HepG2 (cell line): Measurements from ENCODE around the gene NIPAL1. TPM values are rescaled to one million over a fixed set of nuclear protein-coding genes. Genes with fewer than 3 reads are reported as not detected.
A peak's percentile ranks its signal among the peaks of the same experiment; 100 is the strongest.

Source experiments
- ATAC-seq: fragments of 200-7000 bp; cut with Tn5 transposase; 3 replicates; pipeline ENCODE4 v1.9.1; 2020; ENCODE audit warnings: mild to moderate bottlenecking, moderate library complexity
- BruUV-seq: library from RNA; stranded (reverse); fragments of 400-500 nt; replicated peaks from 2 replicates; lab custom pipeline; 2021; lab: Mats Ljungman, UMichigan
- CTCF ChIA-PET: fragments of 300-600 bp; formaldehyde crosslinking; extraction: SDS; loops from one replicate; lab custom pipeline; 2021; ENCODE audit warnings: low total read pairs, inconsistent platforms, low intra/inter-chr PET ratio; lab: Yijun Ruan, JAX
- POLR2A ChIA-PET: fragments of 350-600 bp; sonication (Branson Sonifier 250); formaldehyde crosslinking; loops from one replicate; lab custom pipeline; 2020; ENCODE audit warnings: antibody characterized with exemption, inconsistent platforms; lab: Yijun Ruan, JAX
- DNase-seq: peaks from one replicate; pipeline ENCODE4 v3.0.0-alpha.2; 2015; ENCODE audit warnings: low spot score
- FAIRE-seq: peaks from 3 replicates; lab custom pipeline; 2011; peaks lifted over from hg19 to GRCh38; lab: Jason Lieb, UNC
- H2AFZ ChIP-seq: one replicate; pipeline ENCODE4 v1.6.1; 2011; ENCODE audit warnings: low read length, inconsistent platforms
- H3K27ac ChIP-seq: fragments of 300-600 bp; 3 replicates; pipeline ENCODE4 v1.8.0; 2011; ENCODE audit warnings: mixed run types, mild to moderate bottlenecking, mixed read lengths, low read length, inconsistent platforms; ENCODE audit not compliant: insufficient read depth; ENCODE audit errors: extremely low read length
- H3K27me3 ChIP-seq, 2 experiments: fragments of 200-600 bp in 1 of 2; 2 replicates in 1 of 2; 3 replicates in 1 of 2; pipeline versions ENCODE4 v1.6.0 to v1.8.0; 2011; ENCODE audit warnings: low read length in 2 of 2, mild to moderate bottlenecking in 2 of 2, moderate library complexity in 2 of 2, inconsistent platforms in 1 of 2; ENCODE audit not compliant: insufficient read depth in 2 of 2, control insufficient read depth in 1 of 2
- H3K36me3 ChIP-seq, 2 experiments: fragments of 200-600 bp in 1 of 2; replicated peaks in 1 of 2; 2 replicates in 1 of 2; 3 replicates in 1 of 2; pipeline versions ENCODE4 v1.5.1 to v1.8.0; 2011; ENCODE audit warnings: low read length in 2 of 2, inconsistent platforms in 1 of 2; ENCODE audit not compliant: insufficient read depth in 2 of 2, control insufficient read depth in 1 of 2
- H3K4me1 ChIP-seq: 2 replicates; pipeline ENCODE4 v1.5.1; 2012; ENCODE audit warnings: low read length, inconsistent platforms; ENCODE audit not compliant: insufficient read depth
- H3K4me2 ChIP-seq: 2 replicates; pipeline ENCODE4 v1.6.0; 2011; ENCODE audit warnings: low read depth, low read length, inconsistent platforms
- H3K4me3 ChIP-seq, 3 experiments: fragments of 200-600 bp in 1 of 3; sonication (generic), shearing (Covaris generic) in 1 of 3; replicated peaks in 1 of 3; 2 replicates each; pipeline ENCODE4 v1.5.1; 2011 to 2016; ENCODE audit warnings: low read length in 3 of 3, inconsistent platforms in 2 of 3, low read depth in 2 of 3, mild to moderate bottlenecking in 2 of 3, control low read depth in 1 of 3, mixed read lengths in 1 of 3; ENCODE audit not compliant: insufficient read depth in 1 of 3
- H3K79me2 ChIP-seq: one replicate; pipeline ENCODE4 v1.6.1; 2011; ENCODE audit warnings: low read length, inconsistent platforms; ENCODE audit not compliant: insufficient read depth
- H3K9ac ChIP-seq: 2 replicates; pipeline ENCODE4 v1.6.0; 2011; ENCODE audit warnings: mild to moderate bottlenecking, low read depth, low read length, inconsistent platforms; ENCODE audit not compliant: insufficient read depth
- H3K9me3 ChIP-seq: 2 replicates; pipeline ENCODE4 v1.5.1; 2012; ENCODE audit warnings: mild to moderate bottlenecking, low read length
- H4K20me1 ChIP-seq: 2 replicates; pipeline ENCODE4 v1.6.0; 2011; ENCODE audit warnings: inconsistent platforms, mild to moderate bottlenecking, low read length, moderate library complexity; ENCODE audit not compliant: insufficient read depth
- HNF1A ChIP-seq, 2 experiments: sonication (generic) in 1 of 2; formaldehyde crosslinking in 1 of 2; IDR thresholded peaks; 2 replicates each; pipeline versions ENCODE4 v1.4.0 to v1.6.1; 2016 to 2020; ENCODE audit warnings: borderline replicate concordance in 1 of 2, low read depth in 1 of 2, mild to moderate bottlenecking in 1 of 2, missing genetic modification reagents in 1 of 2
- ZNF652 ChIP-seq: IDR thresholded peaks from 2 replicates; pipeline ENCODE4 v1.6.1; 2016; ENCODE audit warnings: low read depth, borderline replicate concordance
- WGBS: methylation state at CpG from one replicate; pipeline ENCODE4 v1.1.6; 2017; ENCODE audit warnings: low lambda C conversion rate; 5-methylcytosine and 5-hydroxymethylcytosine counted together
- in situ Hi-C: cut with HindIII; loops from 2 replicates; pipeline ENCODE4 v1.10.0; 2017; ENCODE audit warnings: low pct_unique_long_range_greater_than_20kb; ENCODE audit not compliant: extremely low pct_ligation_motif_present
- intact Hi-C: fragments of 100-400 bp; cut with micrococcal nuclease; formaldehyde crosslinking; loops from one replicate; pipeline ENCODE4 v1.10.0; 2022; ENCODE audit not compliant: unreplicated experiment
- polyA plus RNA-seq, 8 experiments: library from polyadenylated mRNA; depleted of rRNA in 3 of 8; stranded (reverse) in 7 of 8; unstranded in 1 of 8; fragments of >200 nt; fragmentation: Illumina TruSeq in 4 of 8; extraction: Trizol in 4 of 8; gene quantifications; 2 replicates each; pipeline versions ENCODE4 v1.2.1 to v1.2.3, GENCODE V29; 2011 to 2016; ENCODE audit warnings: low read depth in 4 of 8, missing spikeins in 1 of 8, mixed read lengths in 1 of 8; ENCODE audit not compliant: insufficient read depth in 1 of 8
- total RNA-seq, 5 experiments: library from RNA; depleted of rRNA; stranded (reverse); fragments of >200 nt; fragmentation: Illumina TruSeq; extraction: Trizol; gene quantifications; 2 replicates each; pipeline ENCODE4 v1.2.3, GENCODE V29; 2016; ENCODE audit warnings: low read depth in 1 of 5

NIPAL1 gene
- total and polyA plus RNA-seq, 2 of the 13 experiments (the other 11 are each of a cell fraction or from before 2014, with no cell fraction given) = 1.4 to 3.4 TPM

DNA sequence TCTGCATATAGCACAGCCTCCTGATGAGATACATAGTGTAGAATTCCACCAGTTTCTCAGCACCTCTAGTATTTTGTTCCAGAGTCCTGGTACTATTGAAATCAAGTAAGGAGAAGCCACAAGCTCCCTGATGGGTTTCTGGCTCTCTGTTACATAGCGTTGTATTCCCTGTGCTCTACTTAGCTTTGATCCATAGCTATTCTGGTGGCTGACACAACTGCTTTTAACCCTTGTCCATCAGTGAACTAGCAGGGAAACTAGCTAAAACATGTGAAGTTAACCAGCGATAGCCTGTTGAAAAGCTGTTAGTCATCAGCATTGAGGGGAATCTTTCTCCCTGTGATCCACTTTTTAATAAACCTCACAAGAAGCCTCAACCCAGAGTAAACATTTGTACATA lies 26.9 kb downstream of the NIPAL1 start:
- H3K4me3 ChIP-seq = peak overlapping the region in 1 of 3 experiments; percentile 28; a peak in 1 of 6 replicates
- 41% methylated on average over 2 of the region's 2 CpGs for WGBS
- no peaks in the 10 kb centered on the region for H3K27me3 ChIP-seq
- H3K4me2 ChIP-seq = peak overlapping the region; percentile 60
- ATAC-seq (peak; percentile 43; the same call in 2 of the 3 replicates), FAIRE-seq (no peak), DNase-seq (no peak)
- no peaks in the 10 kb centered on the region for H3K36me3 ChIP-seq
- H3K9me3 ChIP-seq = no peaks in the 10 kb centered on the region
- CTCF ChIA-PET = no interaction called here
- H4K20me1 ChIP-seq = no peaks in the 10 kb centered on the region
- in situ Hi-C loops = no loop called here
- H3K79me2 ChIP-seq = no peaks in the 10 kb centered on the region
- H2AFZ ChIP-seq = no peak overlapping the region
- peaks cover 64% of the 10 kb centered on the region for H3K4me1 ChIP-seq
- TF ChIP-seq ZNF652 (CRISPR knock-in tag) (peak; percentile 69; the same call in 1 of the 2 replicates), HNF1A (IDR thresholded peaks at IDR 0.05; ENCODE audit: low read depth) (no peak), HNF1A (CRISPR knock-in tag; IDR thresholded peaks at IDR 0.05; ENCODE audit: borderline replicate concordance) (no peak)
- TF ChIP-seq, all 625 proteins: peak for 1
- intact Hi-C loops = loop anchor here (1.0 kb wide), 1 partner anchor 27 kb away; the partner anchor contains the start of genes CNGA1 and NIPAL1
- POLR2A ChIA-PET = interaction anchor here (1.3 kb wide), 1 partner anchor 129 kb away, joined by 3 read pairs; the partner anchor contains the start of gene NFXL1
- H3K27ac ChIP-seq = peak overlapping the region; percentile 72
- BruUV-seq = no TSS peak
- H3K9ac ChIP-seq = peak overlapping the region; percentile 42; the same call in 1 of the 2 replicates
